ENCODE results near the gene PITPNM1.

GRCh38 chr11:67504950-67505581, at the start of gene PITPNM1:
- TF ChIP-seq EZH2 (IDR thresholded peaks at IDR 0.05; ENCODE audit: insufficient read depth, poor library complexity, severe bottlenecking), result no peak
- no peak for TF ChIP-seq EZH2phosphoT487 (IDR thresholded peaks at IDR 0.05; ENCODE audit: insufficient read depth, low read depth)
